Measurements from ENCODE around the gene PPP4R3B. TPM values are rescaled to one million over a fixed set of nuclear protein-coding genes. Genes with fewer than 3 reads are reported as not detected.
"Not testable (repeated sequence)": the region's sequence is repeated elsewhere in the genome, so short reads cannot be mapped to it uniquely, and the experiment has no call there.

The PPP4R3B gene
- total and polyA plus RNA-seq, 2 of the 13 experiments (the other 11 are each of a cell fraction or from before 2014, with no cell fraction given) = 24.2 to 53.0 TPM

DNA sequence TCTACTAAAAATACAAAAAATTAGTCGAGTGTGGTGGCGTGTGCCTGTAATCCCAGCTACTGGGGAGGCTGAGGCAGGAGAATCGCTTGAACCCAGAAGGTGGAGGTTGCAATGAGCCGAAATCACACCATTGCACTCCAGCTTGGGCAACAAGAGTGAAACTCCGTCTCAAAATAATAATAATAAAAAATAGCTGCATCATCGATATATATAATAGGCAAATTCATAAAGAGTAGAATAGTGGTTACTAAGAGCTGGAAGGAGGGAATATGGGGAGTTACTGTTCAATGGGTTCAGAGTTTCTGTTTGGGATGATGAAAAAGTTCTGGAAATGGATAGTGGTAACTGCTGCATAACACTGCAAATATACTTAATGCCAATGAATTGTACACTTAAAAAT, 20.6 kb downstream of the PPP4R3B start:
- H3K4me2 ChIP-seq (ENCODE audit: low read depth, low read length); FAIRE-seq; H3K4me3 ChIP-seq (replicated peaks in 1 of 3; ENCODE audit: insufficient read depth in 1 of 3, low read depth in 2 of 3, low read length in 3 of 3); H3K4me1 ChIP-seq (ENCODE audit: insufficient read depth, low read length); in situ Hi-C loops (cut with HindIII; ENCODE audit: extremely low pct_ligation_motif_present, low pct_unique_long_range_greater_than_20kb); ATAC-seq; POLR2A ChIA-PET; H3K9me3 ChIP-seq (ENCODE audit: low read length); BruUV-seq (replicated peaks); DNase-seq (ENCODE audit: low spot score); H3K27me3 ChIP-seq (ENCODE audit: control insufficient read depth in 1 of 2, insufficient read depth in 2 of 2, low read length in 2 of 2); intact Hi-C loops (cut with micrococcal nuclease; ENCODE audit: unreplicated experiment); H4K20me1 ChIP-seq (ENCODE audit: insufficient read depth, low read length); H3K27ac ChIP-seq (ENCODE audit: extremely low read length, insufficient read depth, low read length); H2AFZ ChIP-seq (ENCODE audit: low read length); H3K9ac ChIP-seq (ENCODE audit: insufficient read depth, low read depth, low read length); CTCF ChIA-PET (ENCODE audit: low intra/inter-chr PET ratio, low total read pairs): not testable (repeated sequence)
- TF ChIP-seq MAFK (conservative IDR thresholded peaks at IDR 0.05 in 1 of 2, IDR thresholded peaks at IDR 0.05 in 1 of 2; ENCODE audit: low read length in 2 of 2) = peak in 1 of 2 experiments; percentile 57; a peak in 3 of 4 replicates
- WGBS (ENCODE audit: low lambda C conversion rate) = 98% methylated on average over 6 of the region's 6 CpGs
- Histone ChIP-seq H3K36me3 (replicated peaks in 1 of 2; ENCODE audit: control insufficient read depth in 1 of 2, insufficient read depth in 2 of 2, low read length in 2 of 2) (peaks cover 6 to 49% of the 10 kb centered on the region in 2 experiments), H3K79me2 (ENCODE audit: insufficient read depth, low read length) (peaks cover 13% of the 10 kb centered on the region)

DNA sequence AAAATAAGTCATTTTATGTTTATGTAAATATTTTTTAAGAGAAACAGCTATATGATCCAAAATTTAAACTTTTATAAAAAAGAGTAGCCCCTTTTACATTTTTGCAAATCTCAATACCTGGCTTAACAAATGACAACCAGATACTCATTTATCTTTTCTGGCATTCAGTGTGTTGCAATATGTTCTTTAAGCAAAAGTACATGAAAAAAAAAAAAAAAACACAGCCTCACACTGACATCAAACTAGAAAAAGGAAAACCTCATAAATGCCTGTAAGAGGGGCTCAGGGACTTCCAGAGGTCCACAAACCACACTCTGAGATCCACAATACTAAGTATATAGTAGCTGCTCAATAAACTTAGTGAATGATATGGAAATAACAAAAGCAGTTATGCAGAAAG, 21.9 kb downstream of the PPP4R3B start:
- Histone ChIP-seq H2AFZ (ENCODE audit: low read length) (no peak overlapping the region), H4K20me1 (ENCODE audit: insufficient read depth, low read length) (no peaks in the 10 kb centered on the region; the same call in 1 of the 2 replicates), H3K27ac (ENCODE audit: extremely low read length, insufficient read depth, low read length) (no peak overlapping the region), H3K36me3 (replicated peaks in 1 of 2; ENCODE audit: control insufficient read depth in 1 of 2, insufficient read depth in 2 of 2, low read length in 2 of 2) (peaks cover 6 to 45% of the 10 kb centered on the region in 2 experiments), H3K4me3 (replicated peaks in 1 of 3; ENCODE audit: insufficient read depth in 1 of 3, low read depth in 2 of 3, low read length in 3 of 3) (no peak overlapping the region), H3K27me3 (ENCODE audit: control insufficient read depth in 1 of 2, insufficient read depth in 2 of 2, low read length in 2 of 2) (no peaks in the 10 kb centered on the region), H3K4me2 (ENCODE audit: low read depth, low read length) (no peak overlapping the region), H3K9me3 (ENCODE audit: low read length) (no peaks in the 10 kb centered on the region), H3K4me1 (ENCODE audit: insufficient read depth, low read length) (no peaks in the 10 kb centered on the region), H3K79me2 (ENCODE audit: insufficient read depth, low read length) (peaks cover 11% of the 10 kb centered on the region), H3K9ac (ENCODE audit: insufficient read depth, low read depth, low read length) (no peak overlapping the region)
- in situ Hi-C loops (cut with HindIII; ENCODE audit: extremely low pct_ligation_motif_present, low pct_unique_long_range_greater_than_20kb) = no loop called here
- no TSS peak for BruUV-seq (replicated peaks)
- ChIA-PET POLR2A (interaction anchor here (1.5 kb wide), 1 partner anchor 22 kb away, joined by 3 read pairs; the partner anchor contains the start of gene PPP4R3B), CTCF (ENCODE audit: low intra/inter-chr PET ratio, low total read pairs) (no interaction called here)
- FAIRE-seq = no peak
- DNase-seq (ENCODE audit: low spot score) = no peak
- TF ChIP-seq ZSCAN30 (CRISPR knock-in tag; IDR thresholded peaks at IDR 0.05) (no peak), KLF9 (CRISPR knock-in tag; IDR thresholded peaks at IDR 0.05; ENCODE audit: low read depth) (no peak), ZNF343 (CRISPR knock-in tag; IDR thresholded peaks at IDR 0.05) (no peak), KMT2A (CRISPR knock-in tag; IDR thresholded peaks at IDR 0.05) (no peak), EED (CRISPR knock-in tag; IDR thresholded peaks at IDR 0.05) (no peak), SMAD1 (CRISPR knock-in tag; IDR thresholded peaks at IDR 0.05; ENCODE audit: borderline replicate concordance, low read depth) (no peak), NR2C2 (CRISPR knock-in tag; IDR thresholded peaks at IDR 0.05; ENCODE audit: borderline replicate concordance) (no peak), CEBPB (IDR thresholded peaks at IDR 0.05; ENCODE audit: borderline replicate concordance, low read depth, low read length) (peak; percentile 19; the same call in 1 of the 2 replicates)
- intact Hi-C loops (cut with micrococcal nuclease; ENCODE audit: unreplicated experiment) = no loop called here
- no peak for ATAC-seq
